Stomach (tissue), 9 donors: ENCODE data around the gene RND2. TPM values are rescaled to one million over a fixed set of nuclear protein-coding genes. Genes with fewer than 3 reads are reported as not detected.

ENCODE experiments used
- DNase-seq, 2 donors: peaks; one replicate each; pipeline versions ENCODE4 v3.0.0 to v3.0.0-alpha.2; 2013 to 2019
- H3K27ac ChIP-seq, 5 donors: fragments of 200-600 bp in 4 of 5; sonication (generic) in 4 of 5; one replicate each; pipeline ENCODE4 v1.5.1; 2013 to 2019; ENCODE audit warnings: mild to moderate bottlenecking in 1 of 5, moderate library complexity in 1 of 5
- H3K27me3 ChIP-seq, 3 donors: fragments of 200-600 bp; sonication (generic); one replicate each; pipeline ENCODE4 v1.5.1; 2017 to 2019; ENCODE audit warnings: mixed run types in 1 of 3
- H3K36me3 ChIP-seq, 4 donors: fragments of 200-600 bp; sonication (generic); 1 replicate in 3 of 4; 2 replicates in 1 of 4; pipeline ENCODE4 v1.5.1; 2016 to 2019
- H3K4me1 ChIP-seq, 4 donors: fragments of 200-600 bp; sonication (generic); one replicate each; pipeline ENCODE4 v1.5.1; 2016 to 2019
- H3K4me3 ChIP-seq, 4 donors: fragments of 200-600 bp; sonication (generic) in 3 of 4; one replicate each; pipeline ENCODE4 v1.5.1; 2016 to 2019; ENCODE audit warnings: mild to moderate bottlenecking in 1 of 4
- H3K9me3 ChIP-seq, 4 donors: fragments of 200-600 bp; sonication (generic); one replicate each; pipeline ENCODE4 v1.5.1; 2016 to 2019
- CTCF ChIP-seq, 7 experiments: fragments of 450-650 bp in 4 of 7; fragments of 200-600 bp in 3 of 7; sonication (generic) in 3 of 7; IDR thresholded peaks; one replicate each; pipeline ENCODE4 v1.5.1; 2016 to 2019; ENCODE audit warnings: antibody characterized with exemption in 7 of 7, control low read depth in 2 of 7, mild to moderate bottlenecking in 1 of 7
- EP300 ChIP-seq: sonication (generic); formaldehyde crosslinking; IDR thresholded peaks from one replicate; pipeline ENCODE4 v1.6.1; 2017; ENCODE audit warnings: antibody characterized with exemption
- POLR2A ChIP-seq, 4 donors: fragments of 450-650 bp; IDR thresholded peaks; one replicate each; pipeline ENCODE4 v1.6.1; 2016; ENCODE audit warnings: antibody characterized with exemption in 4 of 4, control low read depth in 2 of 4, mild to moderate bottlenecking in 1 of 4, moderate library complexity in 1 of 4
- POLR2AphosphoS5 ChIP-seq, 3 donors: sonication (generic); formaldehyde crosslinking; IDR thresholded peaks; one replicate each; pipeline ENCODE4 v1.6.1; 2016; ENCODE audit warnings: antibody characterized with exemption in 3 of 3
- WGBS, 5 donors: extraction: QIAGEN DNeasy Blood & Tissue Kit in 3 of 5; methylation state at CpG; one replicate each; pipeline versions ENCODE4 v1.1.5 to v1.1.7; 2013 to 2018; 5-methylcytosine and 5-hydroxymethylcytosine counted together
- intact Hi-C: fragments of 100-400 bp; cut with DNase I; formaldehyde crosslinking; loops from one replicate; pipeline ENCODE4 v1.15.1; 2023; ENCODE audit warnings: low total_unique reads
- polyA plus RNA-seq, 3 donors: library from polyadenylated mRNA; stranded (reverse); fragments of 200-250 nt; gene quantifications; one replicate each; pipeline ENCODE4 v1.2.3, GENCODE V29; 2013
- total RNA-seq, 5 donors: library from RNA; depleted of rRNA; stranded (reverse); fragments of >200 nt; gene quantifications; one replicate each; pipeline versions ENCODE4 v1.1.0 to v1.2.3, GENCODE V29; 2014 to 2016
- donor health status: healthy with polysubstance abuse.
- donor health status: Bipolar disorder and iron deficiency.
- donor health status: healthy.

The RND2 gene
- total and polyA plus RNA-seq, 8 donors: 0.37 to 5.8 (median 1.2) TPM; not detected in 1

- H3K4me1 ChIP-seq: no peaks in the 10 kb centered on the region
- no peak overlapping the region for H3K27ac ChIP-seq
- H3K9me3 ChIP-seq: no peaks in the 10 kb centered on the region
- TF ChIP-seq POLR2A (IDR thresholded peaks at IDR 0.05) (no peak), EP300 (no peak), CTCF (IDR thresholded peaks at IDR 0.05) (no peak), POLR2AphosphoS5 (IDR thresholded peaks at IDR 0.05) (no peak)
- no peaks in the 10 kb centered on the region for H3K36me3 ChIP-seq
- 80 to 90% (median 85%) methylated on average over 3 of the region's 3 CpGs for WGBS, 5 donors
- intact Hi-C loops: no loop called here
- no peak for DNase-seq
- no peak overlapping the region for H3K4me3 ChIP-seq
- no peaks in the 10 kb centered on the region for H3K27me3 ChIP-seq
Measured at GRCh38 chr17:43034894-43035293, 9.9 kb downstream of the RND2 start.

- WGBS, 5 donors: 91 to 98% (median 96%) methylated on average over 2 of the region's 2 CpGs
- H3K4me1 ChIP-seq: no peaks in the 10 kb centered on the region
- no peaks in the 10 kb centered on the region for H3K36me3 ChIP-seq
- no peak for DNase-seq
- no peak overlapping the region for H3K27ac ChIP-seq
- TF ChIP-seq EP300 (no peak), POLR2AphosphoS5 (IDR thresholded peaks at IDR 0.05) (no peak), CTCF (IDR thresholded peaks at IDR 0.05) (no peak), POLR2A (IDR thresholded peaks at IDR 0.05) (no peak)
- intact Hi-C loops: no loop called here
- H3K27me3 ChIP-seq: no peaks in the 10 kb centered on the region
- H3K9me3 ChIP-seq: no peaks in the 10 kb centered on the region
- no peak overlapping the region for H3K4me3 ChIP-seq
Measured at GRCh38 chr17:43039646-43040045, 14.6 kb downstream of the RND2 start.

GRCh38 chr17:43040655-43041054, 15.6 kb downstream of the RND2 start:
- intact Hi-C loops: no loop called here
- TF ChIP-seq CTCF (IDR thresholded peaks at IDR 0.05) (no peak), EP300 (no peak), POLR2AphosphoS5 (IDR thresholded peaks at IDR 0.05) (no peak), POLR2A (IDR thresholded peaks at IDR 0.05) (no peak)
- peaks cover 0 to 6% (median 0%) of the 10 kb centered on the region in 4 donors for H3K36me3 ChIP-seq
- no peaks in the 10 kb centered on the region for H3K4me1 ChIP-seq
- 21 to 57% (median 46%) methylated on average over 2 of the region's 2 CpGs for WGBS, 5 donors
- H3K9me3 ChIP-seq: no peaks in the 10 kb centered on the region
- no peak overlapping the region for H3K4me3 ChIP-seq
- no peak overlapping the region for H3K27ac ChIP-seq
- no peak for DNase-seq
- no peaks in the 10 kb centered on the region for H3K27me3 ChIP-seq

GRCh38 chr17:43042025-43042628, 17.1 kb downstream of the RND2 start:
- WGBS, 5 donors: 58 to 73% (median 68%) methylated on average over 5 of the region's 5 CpGs
- intact Hi-C loops: no loop called here
- H3K4me1 ChIP-seq: no peaks in the 10 kb centered on the region
- H3K27ac ChIP-seq: no peak overlapping the region
- no peak overlapping the region for H3K4me3 ChIP-seq
- peaks cover 0 to 6% (median 0%) of the 10 kb centered on the region in 4 donors for H3K36me3 ChIP-seq
- TF ChIP-seq EP300 (no peak), POLR2AphosphoS5 (IDR thresholded peaks at IDR 0.05) (no peak), CTCF (IDR thresholded peaks at IDR 0.05) (no peak), POLR2A (IDR thresholded peaks at IDR 0.05) (no peak)
- H3K9me3 ChIP-seq: no peaks in the 10 kb centered on the region
- no peaks in the 10 kb centered on the region for H3K27me3 ChIP-seq
- no peak for DNase-seq
